ENCODE measurements around the gene RAB7A. TPM values are rescaled to one million over a fixed set of nuclear protein-coding genes. Genes with fewer than 3 reads are reported as not detected.

The RAB7A gene
- total and polyA plus RNA-seq, 2 experiments from 2014 or later, result 71.3 to 255 TPM

DNA sequence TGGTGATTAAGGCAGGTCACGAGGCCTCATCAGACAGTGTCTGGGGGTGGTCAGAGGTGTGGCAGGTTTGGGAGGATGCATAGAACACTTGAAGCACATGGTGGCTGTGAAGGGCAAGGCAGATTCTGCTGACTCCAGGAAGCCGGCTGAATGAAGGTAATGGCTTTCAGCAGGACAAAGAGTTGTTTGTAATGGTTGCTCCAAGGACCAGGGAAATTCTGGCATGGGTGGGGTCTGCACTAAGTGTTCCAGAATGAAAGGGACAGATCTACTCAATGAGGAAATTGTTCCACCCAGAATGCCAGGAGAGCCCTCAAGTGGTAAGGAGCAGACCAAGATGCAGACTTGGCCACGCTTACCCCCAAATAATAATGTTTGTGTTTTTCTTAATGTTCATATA lies 82.7 kb downstream of the RAB7A start:
- Histone ChIP-seq H3K36me3 (ENCODE audit: low read depth) (peaks cover 22% of the 10 kb centered on the region; the same call in 1 of the 2 replicates), H4K20me1 (ENCODE audit: insufficient read depth) (0 out of 2 replicates have a peak, but pooled peaks cover 6% of the 10 kb centered on the region), H3K27me3 (replicated peaks; ENCODE audit: insufficient read depth) (no peaks in the 10 kb centered on the region), H3K27ac (no peak overlapping the region), H3K9me2 (ENCODE audit: insufficient read depth) (no peaks in the 10 kb centered on the region), H3K9me3 (ENCODE audit: low read depth) (no peaks in the 10 kb centered on the region), H2AFZ (no peak overlapping the region), H3K9ac (no peak overlapping the region), H3F3A (ENCODE audit: insufficient read depth) (peaks cover 3% of the 10 kb centered on the region), H3K4me2 (ENCODE audit: unreplicated experiment) (no peak overlapping the region), H3K79me2 (ENCODE audit: insufficient read depth) (peaks cover 62% of the 10 kb centered on the region), H3K4me3 (no peak overlapping the region), H3K4me1 (ENCODE audit: insufficient read depth) (peaks cover 17% of the 10 kb centered on the region; the same call in 1 of the 2 replicates)
- in situ Hi-C loops (cut with MboI), result no loop called here
- WGBS, 2 experiments (ENCODE audit: low coverage in 1 of 2, low lambda C conversion rate in 2 of 2, missing lambda C conversion rate in 2 of 2), result 83 to 86% methylated on average over 3 of the region's 3 CpGs
- no peak for TF ChIP-seq EZH2phosphoT487 (IDR thresholded peaks at IDR 0.05; ENCODE audit: insufficient read depth, low read depth)
- TF ChIP-seq EZH2 (IDR thresholded peaks at IDR 0.05; ENCODE audit: insufficient read depth, poor library complexity, severe bottlenecking), result no peak
- no peak for DNase-seq

DNA sequence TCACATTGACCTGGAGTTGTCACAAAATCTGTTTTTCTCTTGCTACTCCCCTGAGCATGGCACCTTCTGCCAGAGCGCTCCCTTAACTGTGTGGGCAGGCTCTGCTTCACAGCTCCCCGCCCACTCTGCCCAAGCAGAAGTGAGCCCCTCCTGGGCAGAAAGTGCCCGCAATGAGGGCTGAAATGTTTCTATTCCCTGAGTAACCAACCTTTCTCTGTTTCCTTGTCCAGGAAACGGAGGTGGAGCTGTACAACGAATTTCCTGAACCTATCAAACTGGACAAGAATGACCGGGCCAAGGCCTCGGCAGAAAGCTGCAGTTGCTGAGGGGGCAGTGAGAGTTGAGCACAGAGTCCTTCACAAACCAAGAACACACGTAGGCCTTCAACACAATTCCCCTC lies 87.1 kb downstream of the RAB7A start:
- WGBS, 2 experiments (ENCODE audit: low coverage in 1 of 2, low lambda C conversion rate in 2 of 2, missing lambda C conversion rate in 2 of 2), result 92 to 94% methylated on average over 8 of the region's 8 CpGs
- no peak for DNase-seq
- no peak overlapping the region for H3K4me2 ChIP-seq (ENCODE audit: unreplicated experiment)
- no peaks in the 10 kb centered on the region for H3K4me1 ChIP-seq (ENCODE audit: insufficient read depth)
- H3K9ac ChIP-seq, result no peak overlapping the region
- H3K27me3 ChIP-seq (replicated peaks; ENCODE audit: insufficient read depth), result no peaks in the 10 kb centered on the region
- H4K20me1 ChIP-seq (ENCODE audit: insufficient read depth), result no peaks in the 10 kb centered on the region
- peaks cover 36% of the 10 kb centered on the region; the same call in 1 of the 2 replicates for H3K36me3 ChIP-seq (ENCODE audit: low read depth)
- H3K27ac ChIP-seq, result no peak overlapping the region
- H3F3A ChIP-seq (ENCODE audit: insufficient read depth), result no peaks in the 10 kb centered on the region; the same call in none of the 2 replicates
- TF ChIP-seq EZH2phosphoT487 (IDR thresholded peaks at IDR 0.05; ENCODE audit: insufficient read depth, low read depth), result no peak
- no peak for TF ChIP-seq EZH2 (IDR thresholded peaks at IDR 0.05; ENCODE audit: insufficient read depth, poor library complexity, severe bottlenecking)
- no peak overlapping the region for H2AFZ ChIP-seq
- H3K4me3 ChIP-seq, result no peak overlapping the region
- no peaks in the 10 kb centered on the region for H3K9me2 ChIP-seq (ENCODE audit: insufficient read depth)
- in situ Hi-C loops (cut with MboI), result no loop called here
- H3K9me3 ChIP-seq (ENCODE audit: low read depth), result no peaks in the 10 kb centered on the region
- peaks cover 18% of the 10 kb centered on the region; the same call in 1 of the 2 replicates for H3K79me2 ChIP-seq (ENCODE audit: insufficient read depth)

DNA sequence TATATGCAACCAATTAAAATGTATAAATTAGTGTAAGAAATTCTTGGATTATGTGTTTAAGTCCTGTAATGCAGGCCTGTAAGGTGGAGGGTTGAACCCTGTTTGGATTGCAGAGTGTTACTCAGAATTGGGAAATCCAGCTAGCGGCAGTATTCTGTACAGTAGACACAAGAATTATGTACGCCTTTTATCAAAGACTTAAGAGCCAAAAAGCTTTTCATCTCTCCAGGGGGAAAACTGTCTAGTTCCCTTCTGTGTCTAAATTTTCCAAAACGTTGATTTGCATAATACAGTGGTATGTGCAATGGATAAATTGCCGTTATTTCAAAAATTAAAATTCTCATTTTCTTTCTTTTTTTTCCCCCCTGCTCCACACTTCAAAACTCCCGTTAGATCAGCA lies 88.1 kb downstream of the RAB7A start:
- Histone ChIP-seq H3F3A (ENCODE audit: insufficient read depth) (no peaks in the 10 kb centered on the region; the same call in none of the 2 replicates), H3K9ac (no peak overlapping the region), H3K9me3 (ENCODE audit: low read depth) (no peaks in the 10 kb centered on the region), H3K4me2 (ENCODE audit: unreplicated experiment) (no peak overlapping the region), H3K27ac (no peak overlapping the region), H4K20me1 (ENCODE audit: insufficient read depth) (no peaks in the 10 kb centered on the region), H3K36me3 (ENCODE audit: low read depth) (peaks cover 43% of the 10 kb centered on the region; the same call in 1 of the 2 replicates), H3K9me2 (ENCODE audit: insufficient read depth) (no peaks in the 10 kb centered on the region), H2AFZ (no peak overlapping the region), H3K79me2 (ENCODE audit: insufficient read depth) (peaks cover 11% of the 10 kb centered on the region; the same call in 1 of the 2 replicates), H3K27me3 (replicated peaks; ENCODE audit: insufficient read depth) (no peaks in the 10 kb centered on the region), H3K4me1 (ENCODE audit: insufficient read depth) (no peaks in the 10 kb centered on the region), H3K4me3 (no peak overlapping the region)
- TF ChIP-seq EZH2 (IDR thresholded peaks at IDR 0.05; ENCODE audit: insufficient read depth, poor library complexity, severe bottlenecking), result no peak
- no peak for TF ChIP-seq EZH2phosphoT487 (IDR thresholded peaks at IDR 0.05; ENCODE audit: insufficient read depth, low read depth)
- DNase-seq, result no peak
- 84 to 86% methylated on average over 5 of the region's 5 CpGs for WGBS, 2 experiments (ENCODE audit: low coverage in 1 of 2, low lambda C conversion rate in 2 of 2, missing lambda C conversion rate in 2 of 2)
- in situ Hi-C loops (cut with MboI), result no loop called here

DNA sequence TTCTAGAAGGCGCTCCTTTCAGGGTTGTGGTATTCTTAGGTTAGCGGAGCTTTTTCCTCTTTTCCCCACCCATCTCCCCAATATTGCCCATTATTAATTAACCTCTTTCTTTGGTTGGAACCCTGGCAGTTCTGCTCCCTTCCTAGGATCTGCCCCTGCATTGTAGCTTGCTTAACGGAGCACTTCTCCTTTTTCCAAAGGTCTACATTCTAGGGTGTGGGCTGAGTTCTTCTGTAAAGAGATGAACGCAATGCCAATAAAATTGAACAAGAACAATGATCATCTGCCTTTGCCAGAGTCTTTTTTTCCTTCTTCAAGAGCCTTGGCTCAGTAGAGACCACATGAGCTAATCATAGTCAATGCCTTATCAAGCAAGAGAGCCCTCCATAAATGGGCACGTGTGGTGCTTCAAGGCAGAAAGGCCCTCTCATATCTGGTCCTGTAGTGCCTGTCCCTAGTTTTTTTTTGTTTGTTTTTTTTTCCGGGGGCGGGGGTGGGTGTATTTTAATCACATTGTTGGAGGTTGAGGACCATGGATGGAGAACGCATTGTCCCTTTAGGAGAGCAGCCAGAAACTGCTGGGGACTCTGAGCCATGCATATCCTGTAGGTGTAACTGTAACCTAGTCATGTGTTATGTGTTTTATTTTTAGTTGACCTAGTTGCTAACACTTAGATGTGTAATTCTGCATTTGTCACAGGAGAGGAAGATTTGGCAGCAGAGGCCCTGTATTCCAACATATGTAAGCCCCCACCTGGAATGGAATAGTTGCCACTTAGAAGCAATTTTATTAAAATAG lies 88.7 kb downstream of the RAB7A start:
- H2AFZ ChIP-seq, result no peak overlapping the region
- no peak overlapping the region for H3K4me3 ChIP-seq
- TF ChIP-seq EZH2 (IDR thresholded peaks at IDR 0.05; ENCODE audit: insufficient read depth, poor library complexity, severe bottlenecking), result no peak
- no peak for TF ChIP-seq EZH2phosphoT487 (IDR thresholded peaks at IDR 0.05; ENCODE audit: insufficient read depth, low read depth)
- no peaks in the 10 kb centered on the region for H3K4me1 ChIP-seq (ENCODE audit: insufficient read depth)
- H3F3A ChIP-seq (ENCODE audit: insufficient read depth), result no peaks in the 10 kb centered on the region; the same call in none of the 2 replicates
- no peaks in the 10 kb centered on the region for H3K27me3 ChIP-seq (replicated peaks; ENCODE audit: insufficient read depth)
- H3K36me3 ChIP-seq (ENCODE audit: low read depth), result peaks cover 43% of the 10 kb centered on the region; the same call in 1 of the 2 replicates
- 89 to 90% methylated on average over 8 of the region's 8 CpGs for WGBS, 2 experiments (ENCODE audit: low coverage in 1 of 2, low lambda C conversion rate in 2 of 2, missing lambda C conversion rate in 2 of 2)
- H3K4me2 ChIP-seq (ENCODE audit: unreplicated experiment), result no peak overlapping the region
- H4K20me1 ChIP-seq (ENCODE audit: insufficient read depth), result no peaks in the 10 kb centered on the region
- in situ Hi-C loops (cut with MboI), result no loop called here
- H3K9me2 ChIP-seq (ENCODE audit: insufficient read depth), result no peaks in the 10 kb centered on the region
- no peak overlapping the region for H3K9ac ChIP-seq
- H3K27ac ChIP-seq, result no peak overlapping the region
- H3K9me3 ChIP-seq (ENCODE audit: low read depth), result no peaks in the 10 kb centered on the region
- peaks cover 10% of the 10 kb centered on the region; the same call in 1 of the 2 replicates for H3K79me2 ChIP-seq (ENCODE audit: insufficient read depth)
- no peak for DNase-seq
